H9 (cell line): ENCODE measurements around the gene ZNF527. TPM values are rescaled to one million over a fixed set of nuclear protein-coding genes. Genes with fewer than 3 reads are reported as not detected.
"Not testable (repeated sequence)": the region's sequence is repeated elsewhere in the genome, so short reads cannot be mapped to it uniquely, and the experiment has no call there.

Experiments
- DNase-seq: peaks from one replicate; pipeline ENCODE4 v3.0.0-alpha.2; 2017
- H2AFZ ChIP-seq: one replicate; pipeline ENCODE4 v1.6.1; 2013; ENCODE audit warnings: mild to moderate bottlenecking, low read length, control low read depth, moderate library complexity
- H2AK5ac ChIP-seq: 2 replicates; pipeline ENCODE4 v1.6.1; 2013; ENCODE audit warnings: low read length, control low read depth, mixed read lengths; ENCODE audit not compliant: insufficient read length
- H2BK120ac ChIP-seq: one replicate; pipeline ENCODE4 v1.6.1; 2013; ENCODE audit warnings: low read depth, mild to moderate bottlenecking, low read length, control low read depth, inconsistent platforms; ENCODE audit not compliant: poor library complexity, severe bottlenecking
- H2BK12ac ChIP-seq: 2 replicates; pipeline ENCODE4 v1.6.1; 2013; ENCODE audit warnings: low read length, control low read depth, mixed read lengths, low read depth; ENCODE audit not compliant: insufficient read length
- H2BK15ac ChIP-seq: 2 replicates; pipeline ENCODE4 v1.6.1; 2013; ENCODE audit warnings: low read depth, low read length, control low read depth
- H2BK20ac ChIP-seq: one replicate; pipeline ENCODE4 v1.6.1; 2013; ENCODE audit warnings: low read depth, mild to moderate bottlenecking, low read length, control low read depth, inconsistent platforms; ENCODE audit not compliant: poor library complexity, severe bottlenecking
- H2BK5ac ChIP-seq: 2 replicates; pipeline ENCODE4 v1.6.1; 2013; ENCODE audit warnings: low read length, control low read depth, mixed read lengths; ENCODE audit not compliant: insufficient read length
- H3K14ac ChIP-seq: 2 replicates; pipeline ENCODE4 v1.6.1; 2013; ENCODE audit warnings: low read length, control low read depth; ENCODE audit not compliant: insufficient read depth
- H3K18ac ChIP-seq: 2 replicates; pipeline ENCODE4 v1.6.1; 2013; ENCODE audit warnings: low read depth, mild to moderate bottlenecking, mixed read lengths, low read length, control low read depth; ENCODE audit not compliant: insufficient read length
- H3K23ac ChIP-seq: 2 replicates; pipeline ENCODE4 v1.6.1; 2013; ENCODE audit warnings: low read length, control low read depth, mixed read lengths, low read depth; ENCODE audit not compliant: insufficient read length
- H3K23me2 ChIP-seq: 2 replicates; pipeline ENCODE4 v1.6.1; 2013; ENCODE audit warnings: low read depth, mild to moderate bottlenecking, mixed read lengths, low read length, control low read depth; ENCODE audit not compliant: insufficient read length, poor library complexity, severe bottlenecking
- H3K27ac ChIP-seq: 2 replicates; pipeline ENCODE4 v1.5.1; 2013; ENCODE audit warnings: low read length, control low read depth, mixed read lengths, low read depth; ENCODE audit not compliant: insufficient read length
- H3K27me3 ChIP-seq: 2 replicates; pipeline ENCODE4 v1.6.1; 2013; ENCODE audit warnings: low read length, control low read depth, inconsistent platforms; ENCODE audit not compliant: insufficient read depth
- H3K4ac ChIP-seq: 2 replicates; pipeline ENCODE4 v1.6.1; 2013; ENCODE audit warnings: low read depth, mild to moderate bottlenecking, control low read depth, inconsistent platforms, low read length, moderate library complexity
- H3K4me1 ChIP-seq: 2 replicates; pipeline ENCODE4 v1.6.1; 2013; ENCODE audit warnings: low read length, control low read depth, inconsistent platforms; ENCODE audit not compliant: insufficient read depth
- H3K4me2 ChIP-seq: 2 replicates; pipeline ENCODE4 v1.6.1; 2013; ENCODE audit warnings: low read length, control low read depth, mixed read lengths; ENCODE audit not compliant: insufficient read length, insufficient read depth
- H3K56ac ChIP-seq: 2 replicates; pipeline ENCODE4 v1.6.1; 2013; ENCODE audit warnings: low read depth, mild to moderate bottlenecking, mixed read lengths, low read length, control low read depth; ENCODE audit not compliant: insufficient read length
- H3K79me1 ChIP-seq: 2 replicates; pipeline ENCODE4 v1.6.1; 2013; ENCODE audit warnings: low read depth, mild to moderate bottlenecking, moderate library complexity, low read length, control low read depth, inconsistent platforms; ENCODE audit not compliant: insufficient read depth, poor library complexity, severe bottlenecking
- H3K79me2 ChIP-seq: 2 replicates; pipeline ENCODE4 v1.6.1; 2013; ENCODE audit warnings: low read length, control low read depth, inconsistent platforms; ENCODE audit not compliant: insufficient read depth
- H3K9ac ChIP-seq: 2 replicates; pipeline ENCODE4 v1.6.1; 2013; ENCODE audit warnings: low read length, control low read depth, mixed read lengths; ENCODE audit not compliant: insufficient read length; ENCODE audit errors: extremely low read depth
- H3K9me3 ChIP-seq: one replicate; pipeline ENCODE4 v1.6.1; 2013; ENCODE audit warnings: low read depth, low read length, inconsistent platforms; ENCODE audit not compliant: control insufficient read depth
- H3T11ph ChIP-seq: one replicate; pipeline ENCODE4 v1.6.1; 2013; ENCODE audit warnings: mild to moderate bottlenecking, low read length, control low read depth, inconsistent platforms
- H4K20me1 ChIP-seq: one replicate; pipeline ENCODE4 v1.6.1; 2013; ENCODE audit not compliant: control insufficient read depth, insufficient read length, insufficient read depth
- H4K5ac ChIP-seq: 2 replicates; pipeline ENCODE4 v1.6.1; 2013; ENCODE audit warnings: low read depth, mild to moderate bottlenecking, mixed read lengths, low read length, control low read depth; ENCODE audit not compliant: insufficient read length
- H4K8ac ChIP-seq: replicated peaks from 2 replicates; pipeline ENCODE4 v1.6.1; 2013; ENCODE audit warnings: low read length, control low read depth, mixed read lengths, low read depth; ENCODE audit not compliant: insufficient read length
- H4K91ac ChIP-seq: 2 replicates; pipeline ENCODE4 v1.6.1; 2013; ENCODE audit warnings: low read depth, mild to moderate bottlenecking, moderate library complexity, mixed read lengths, low read length, control low read depth; ENCODE audit not compliant: insufficient read length
- H3K27ac Mint-ChIP-seq, 3 experiments: 2 replicates in 2 of 3; 3 replicates in 1 of 3; pipeline ENCODE4 v1.8.0; 2020 to 2021; ENCODE audit warnings: mixed read lengths in 3 of 3, mild to moderate bottlenecking in 1 of 3, moderate library complexity in 1 of 3
- H3K27me3 Mint-ChIP-seq: 2 replicates; pipeline ENCODE4 v1.8.0; 2021; ENCODE audit warnings: low read depth, mild to moderate bottlenecking, moderate library complexity, mixed read lengths
- H3K36me3 Mint-ChIP-seq, 3 experiments: 2 replicates in 2 of 3; 3 replicates in 1 of 3; pipeline ENCODE4 v1.8.0; 2020 to 2021; ENCODE audit warnings: low read depth in 3 of 3, mixed read lengths in 3 of 3; ENCODE audit not compliant: insufficient read depth in 1 of 3
- H3K4me1 Mint-ChIP-seq, 2 experiments: 2 replicates each; pipeline ENCODE4 v1.8.0; 2020; ENCODE audit warnings: mixed read lengths in 2 of 2
- H3K4me3 Mint-ChIP-seq, 2 experiments: 2 replicates in 1 of 2; 3 replicates in 1 of 2; pipeline ENCODE4 v1.8.0; 2020 to 2021; ENCODE audit warnings: mild to moderate bottlenecking in 2 of 2, mixed read lengths in 2 of 2, moderate library complexity in 1 of 2
- H3K9me3 Mint-ChIP-seq, 2 experiments: 2 replicates in 1 of 2; 3 replicates in 1 of 2; pipeline ENCODE4 v1.8.0; 2020; ENCODE audit warnings: mild to moderate bottlenecking in 2 of 2, mixed read lengths in 2 of 2, moderate library complexity in 1 of 2
- CTCF ChIP-seq: fragments of 200-600 bp; sonication (generic); conservative IDR thresholded peaks from 3 replicates; pipeline ENCODE4 v1.8.0; 2021; ENCODE audit warnings: antibody characterized with exemption, mild to moderate bottlenecking
- WGBS: extraction: QIAGEN DNeasy Blood & Tissue Kit; methylation state at CpG from one replicate; pipeline ENCODE4 v1.1.7; 2013; ENCODE audit warnings: missing lambda C conversion rate, low lambda C conversion rate, mixed read lengths; ENCODE audit not compliant: insufficient read length; ENCODE audit errors: extremely low coverage; 5-methylcytosine and 5-hydroxymethylcytosine counted together
- total RNA-seq: library from RNA; stranded (reverse); gene quantifications from 2 replicates; pipeline ENCODE4 v1.2.1, GENCODE V29; 2021

Gene ZNF527
- total RNA-seq, 1 experiment from 2014 or later = 6.1 TPM

GRCh38 chr19:37403403-37403802 lies 32.5 kb downstream of the ZNF527 start:
- no peak overlapping the region for H2BK12ac ChIP-seq
- no peaks in the 10 kb centered on the region for H3K79me1 ChIP-seq
- H4K91ac ChIP-seq = no peak overlapping the region
- H3K9ac ChIP-seq = no peak overlapping the region
- H3K27me3 ChIP-seq = no peaks in the 10 kb centered on the region
- no peak overlapping the region for H3K18ac ChIP-seq
- H3K9me3 ChIP-seq = peaks cover 51% of the 10 kb centered on the region
- H3K56ac ChIP-seq = no peak overlapping the region
- Mint-ChIP-seq H3K36me3 (peaks cover 9 to 29% (median 14%) of the 10 kb centered on the region in 3 experiments; a peak in 6 of 7 replicates), H3K4me3 (no peak overlapping the region), H3K27ac (no peak overlapping the region), H3K9me3 (peaks cover 87 to 88% of the 10 kb centered on the region in 2 experiments), H3K4me1 (no peaks in the 10 kb centered on the region), H3K27me3 (peaks cover 6% of the 10 kb centered on the region)
- H4K5ac ChIP-seq = no peak overlapping the region
- no peak overlapping the region for H3K14ac ChIP-seq
- TF ChIP-seq CTCF = no peak
- no peak overlapping the region for H2BK15ac ChIP-seq
- H3T11ph ChIP-seq = no peak overlapping the region
- H3K4me1 ChIP-seq = no peaks in the 10 kb centered on the region
- no peaks in the 10 kb centered on the region for H3K23me2 ChIP-seq
- no peak overlapping the region for H3K4ac ChIP-seq
- H2AFZ ChIP-seq = no peak overlapping the region
- H2BK5ac ChIP-seq = no peak overlapping the region
- no peak overlapping the region for H2BK20ac ChIP-seq
- no CpG with 5 or more reads among the region's 34 CpGs for WGBS
- no peak for DNase-seq
- no peak overlapping the region for H2AK5ac ChIP-seq
- H2BK120ac ChIP-seq = no peak overlapping the region
- no peak overlapping the region for H3K23ac ChIP-seq
- H3K4me2 ChIP-seq = no peak overlapping the region
- H4K8ac ChIP-seq = no peak overlapping the region
- no peak overlapping the region for H3K27ac ChIP-seq
- no peaks in the 10 kb centered on the region for H3K79me2 ChIP-seq
- no peaks in the 10 kb centered on the region for H4K20me1 ChIP-seq

GRCh38 chr19:37406140-37406846 lies 35.4 kb downstream of the ZNF527 start:
- not testable (repeated sequence) for H3K9ac ChIP-seq, H3K27me3 ChIP-seq, H3K4me1 Mint-ChIP-seq, H2BK120ac ChIP-seq, H4K8ac ChIP-seq, H2AFZ ChIP-seq, H4K20me1 ChIP-seq, H3K23me2 ChIP-seq, H2BK12ac ChIP-seq, H3K4me2 ChIP-seq, H4K5ac ChIP-seq, H2BK15ac ChIP-seq, H3K14ac ChIP-seq, H3K23ac ChIP-seq, H3K56ac ChIP-seq, H3K18ac ChIP-seq, H2BK20ac ChIP-seq, H3K4me3 Mint-ChIP-seq, H2BK5ac ChIP-seq, H2AK5ac ChIP-seq, H4K91ac ChIP-seq, H3K4ac ChIP-seq, DNase-seq, H3K27me3 Mint-ChIP-seq, H3K79me1 ChIP-seq, H3K79me2 ChIP-seq, H3K27ac ChIP-seq, H3K27ac Mint-ChIP-seq, H3K4me1 ChIP-seq, H3T11ph ChIP-seq
- peaks cover 51% of the 10 kb centered on the region for H3K9me3 ChIP-seq
- Mint-ChIP-seq H3K9me3 (peaks cover 89 to 92% of the 10 kb centered on the region in 2 experiments), H3K36me3 (peaks cover 5 to 33% (median 10%) of the 10 kb centered on the region in 3 experiments; a peak in 6 of 7 replicates)
- no CpG with 5 or more reads among the region's 6 CpGs for WGBS
